K562 (cell line): ENCODE results near the gene AMDHD2. TPM values are rescaled to one million over a fixed set of nuclear protein-coding genes. Genes with fewer than 3 reads are reported as not detected.
"Not testable (repeated sequence)": the region's sequence is repeated elsewhere in the genome, so short reads cannot be mapped to it uniquely, and the experiment has no call there.

ENCODE experiments used
- ATAC-seq: fragments of 200-7000 bp; cut with Tn5 transposase; 3 replicates; pipeline ENCODE4 v1.9.1; 2020; ENCODE audit warnings: moderate library complexity
- BruUV-seq: library from RNA; stranded (reverse); fragments of 400-500 nt; replicated peaks from 2 replicates; lab custom pipeline; 2021; lab: Mats Ljungman, UMichigan
- CTCF ChIA-PET: fragments of 300-600 bp; formaldehyde crosslinking; extraction: SDS; loops from one replicate; lab custom pipeline; 2021; ENCODE audit warnings: low intra/inter-chr PET ratio; lab: Yijun Ruan, JAX
- POLR2A ChIA-PET: fragments of 300-600, 350-650 bp; sonication (Branson Sonifier 250); formaldehyde crosslinking; extraction: SDS; loops from one replicate; lab custom pipeline; 2021; ENCODE audit warnings: antibody characterized with exemption, inconsistent platforms; lab: Yijun Ruan, JAX
- DNase-seq, 4 experiments: peaks; one replicate each; pipeline versions ENCODE4 v3.0.0 to v3.0.0-alpha.2; 2011 to 2018; ENCODE audit warnings: low spot score in 3 of 4, mixed read lengths in 3 of 4; ENCODE audit errors: extremely low read depth in 1 of 4
- FAIRE-seq: peaks from 2 replicates; lab custom pipeline; 2011; peaks lifted over from hg19 to GRCh38; lab: Jason Lieb, UNC
- H2AFZ ChIP-seq: 2 replicates; pipeline ENCODE4 v1.6.0; 2011; ENCODE audit warnings: low read depth, low read length, control low read depth, inconsistent platforms
- H3K27ac ChIP-seq: fragments of 200-600 bp; 3 replicates; pipeline ENCODE4 v1.8.0; 2011; ENCODE audit warnings: low read depth, mild to moderate bottlenecking, control low read depth, inconsistent platforms, low read length, moderate library complexity, mixed read lengths; ENCODE audit errors: extremely low read depth
- H3K27me3 ChIP-seq, 2 experiments: fragments of 300-600 bp in 1 of 2; 2 replicates in 1 of 2; 3 replicates in 1 of 2; pipeline versions ENCODE4 v1.6.0 to v1.8.0; 2011; ENCODE audit warnings: inconsistent platforms in 2 of 2, low read length in 2 of 2, mild to moderate bottlenecking in 1 of 2, mixed read lengths in 1 of 2, moderate library complexity in 1 of 2; ENCODE audit not compliant: control insufficient read depth in 2 of 2, insufficient read depth in 2 of 2
- H3K36me3 ChIP-seq: fragments of 300-600 bp; 3 replicates; pipeline ENCODE4 v1.8.0; 2011; ENCODE audit warnings: mild to moderate bottlenecking, low read length, inconsistent platforms; ENCODE audit not compliant: control insufficient read depth, insufficient read depth
- H3K4me1 ChIP-seq, 2 experiments: fragments of 200-600 bp in 1 of 2; replicated peaks in 1 of 2; 2 replicates in 1 of 2; 3 replicates in 1 of 2; pipeline versions ENCODE4 v1.5.1 to v1.8.0; 2011; ENCODE audit warnings: inconsistent platforms in 2 of 2, low read length in 2 of 2, mild to moderate bottlenecking in 1 of 2, mixed read lengths in 1 of 2, moderate library complexity in 1 of 2; ENCODE audit not compliant: control insufficient read depth in 2 of 2, insufficient read depth in 2 of 2
- H3K4me2 ChIP-seq: 2 replicates; pipeline ENCODE4 v1.6.1; 2011; ENCODE audit warnings: low read length, control low read depth, inconsistent platforms, mixed read lengths; ENCODE audit not compliant: insufficient read depth
- H3K4me3 ChIP-seq: fragments of 200-600 bp; sonication (generic), shearing (Covaris generic); 2 replicates; pipeline ENCODE4 v1.5.1; 2016; ENCODE audit warnings: control low read depth, inconsistent platforms
- H3K79me2 ChIP-seq: fragments of 200-600 bp; 3 replicates; pipeline ENCODE4 v1.8.0; 2011; ENCODE audit warnings: low read length, inconsistent platforms; ENCODE audit not compliant: control insufficient read depth, insufficient read depth
- H3K9ac ChIP-seq, 2 experiments: 2 replicates each; pipeline versions ENCODE4 v1.6.0 to v1.6.1; 2011; ENCODE audit warnings: low read depth in 2 of 2, low read length in 2 of 2, control low read depth in 1 of 2, inconsistent platforms in 1 of 2, mild to moderate bottlenecking in 1 of 2, mixed read lengths in 1 of 2; ENCODE audit not compliant: insufficient read depth in 1 of 2
- H3K9me1 ChIP-seq: one replicate; pipeline ENCODE4 v1.6.0; 2011; ENCODE audit warnings: inconsistent platforms, mild to moderate bottlenecking, low read length, moderate library complexity; ENCODE audit not compliant: control insufficient read depth, insufficient read depth
- H3K9me3 ChIP-seq: replicated peaks from 2 replicates; pipeline ENCODE4 v1.5.1; 2011; ENCODE audit warnings: low read depth, low read length, inconsistent platforms; ENCODE audit not compliant: control insufficient read depth, insufficient read depth
- H4K20me1 ChIP-seq: replicated peaks from 2 replicates; pipeline ENCODE4 v1.6.1; 2011; ENCODE audit warnings: low read length, inconsistent platforms, mixed read lengths; ENCODE audit not compliant: control insufficient read depth, insufficient read depth
- BHLHE40 ChIP-seq: IDR thresholded peaks from 2 replicates; pipeline ENCODE4 v1.6.1; 2011; ENCODE audit warnings: low read length, improper control_type of control experiment
- SPI1 ChIP-seq: IDR thresholded peaks from 2 replicates; pipeline ENCODE4 v1.6.1; 2011; ENCODE audit warnings: low read depth, low read length, control low read depth, borderline replicate concordance
- WGBS: fragments of 100-300 bp; shearing (Covaris generic); methylation state at CpG from one replicate; pipeline ENCODE4 v1.1.6; 2016; ENCODE audit warnings: low coverage, mixed read lengths; ENCODE audit not compliant: insufficient coverage; ENCODE audit errors: missing lambda C conversion rate; 5-methylcytosine and 5-hydroxymethylcytosine counted together
- in situ Hi-C: fragments of 300-500 bp; cut with MboI; formaldehyde crosslinking; loops from 4 replicates; pipeline ENCODE4 v1.15.0; 2018; ENCODE audit warnings: inconsistent platforms, mixed read lengths
- intact Hi-C: fragments of 100-400 bp; cut with micrococcal nuclease; formaldehyde crosslinking; loops from 2 replicates; pipeline ENCODE4 v1.14.2; 2022
- polyA plus RNA-seq, 8 experiments: library from polyadenylated mRNA; depleted of rRNA in 4 of 8; stranded (reverse) in 5 of 8; unstranded in 3 of 8; fragments of >200 nt; fragmentation: Nextera tagmentation in 2 of 8; fragmentation: Illumina TruSeq in 1 of 8; extraction: Ambion mirVana in 2 of 8; extraction: Trizol in 1 of 8; gene quantifications; 2 replicates each; pipeline versions ENCODE4 v1.2.1 to v1.2.3, GENCODE V29; 2011 to 2014; ENCODE audit warnings: inconsistent platforms in 1 of 8, missing spikeins in 1 of 8
- total RNA-seq, 7 experiments: library from RNA; depleted of rRNA in 6 of 7; stranded (reverse); fragments of >200 nt in 6 of 7; fragmentation: Illumina TruSeq in 2 of 7; extraction: Trizol in 2 of 7; gene quantifications; 2 replicates each; pipeline versions ENCODE4 v1.2.1 to v1.2.3, GENCODE V29; 2011 to 2021; ENCODE audit warnings: low replicate concordance in 1 of 7

The AMDHD2 gene
- total and polyA plus RNA-seq, 9 of the 15 experiments (the other 6 are each of a cell fraction or from before 2014, with no cell fraction given), result 0.38 to 56.9 (median 18.3) TPM; not detected in 1

GRCh38 chr16:2557150-2557549 is 37.0 kb downstream of the AMDHD2 start:
- H4K20me1 ChIP-seq, H2AFZ ChIP-seq, POLR2A ChIA-PET, H3K4me3 ChIP-seq, H3K27ac ChIP-seq, H3K79me2 ChIP-seq, BruUV-seq, H3K9me3 ChIP-seq, ATAC-seq, H3K9ac ChIP-seq, H3K27me3 ChIP-seq, H3K4me1 ChIP-seq, CTCF ChIA-PET, intact Hi-C loops, H3K9me1 ChIP-seq, DNase-seq, in situ Hi-C loops, H3K4me2 ChIP-seq, FAIRE-seq, H3K36me3 ChIP-seq: not testable (repeated sequence)
- 100% methylated on average over 1 of the region's 15 CpGs for WGBS

DNA sequence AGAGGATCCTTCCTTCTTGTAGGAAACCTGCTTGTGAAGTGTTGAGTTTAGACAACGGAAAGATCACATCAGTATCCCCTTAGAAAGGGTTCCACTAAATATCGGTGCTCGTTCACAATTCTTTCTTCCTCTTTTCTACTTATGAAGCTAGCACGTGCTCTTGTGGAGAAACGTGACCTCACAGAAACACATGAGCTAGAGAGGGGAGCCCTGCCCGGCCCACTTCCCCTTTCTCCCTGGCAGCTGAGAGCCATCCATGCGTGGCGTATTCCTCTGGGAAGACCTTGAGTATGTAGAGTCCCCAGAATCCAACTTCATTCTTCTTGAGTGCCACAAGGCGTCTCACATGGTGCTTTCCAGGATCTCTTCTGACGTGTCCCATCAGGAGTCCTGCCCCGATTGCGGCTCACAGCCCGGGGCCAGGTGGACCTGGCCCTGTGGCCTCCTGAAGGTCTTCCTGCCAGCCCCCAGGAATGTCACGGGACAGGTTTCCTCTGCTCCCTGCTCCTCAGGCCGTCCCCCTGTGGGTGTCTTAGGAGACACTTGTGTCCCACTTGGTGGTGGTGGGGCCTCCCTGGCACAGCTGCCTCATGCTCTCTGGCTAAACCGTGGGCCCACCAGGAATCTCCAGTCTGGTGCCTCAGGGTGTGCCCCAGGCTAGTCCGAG is 40.1 kb downstream of the AMDHD2 start:
- FAIRE-seq, in situ Hi-C loops, DNase-seq, H3K9me1 ChIP-seq, BruUV-seq, intact Hi-C loops, H3K9ac ChIP-seq, H3K79me2 ChIP-seq, H4K20me1 ChIP-seq, H3K27ac ChIP-seq, H3K4me3 ChIP-seq, H3K4me2 ChIP-seq, CTCF ChIA-PET, H3K27me3 ChIP-seq, POLR2A ChIA-PET, H3K4me1 ChIP-seq, H3K36me3 ChIP-seq, H3K9me3 ChIP-seq, H2AFZ ChIP-seq: not testable (repeated sequence)
- WGBS, result 58% methylated on average over 2 of the region's 17 CpGs
- peak; percentile 21; the same call in 2 of the 3 replicates for ATAC-seq
- TF ChIP-seq SPI1 (peak; percentile 42; the same call in 1 of the 2 replicates), BHLHE40 (peak; percentile 54; the same call in 1 of the 2 replicates)
